ENCODE results near the gene TAF3. TPM values are rescaled to one million over a fixed set of nuclear protein-coding genes. Genes with fewer than 3 reads are reported as not detected.
"Not testable (repeated sequence)": the region's sequence is repeated elsewhere in the genome, so short reads cannot be mapped to it uniquely, and the experiment has no call there.

The TAF3 gene
- total RNA-seq, 8 experiments from 2014 or later: 3.0 to 7.8 (median 5.4) TPM

DNA sequence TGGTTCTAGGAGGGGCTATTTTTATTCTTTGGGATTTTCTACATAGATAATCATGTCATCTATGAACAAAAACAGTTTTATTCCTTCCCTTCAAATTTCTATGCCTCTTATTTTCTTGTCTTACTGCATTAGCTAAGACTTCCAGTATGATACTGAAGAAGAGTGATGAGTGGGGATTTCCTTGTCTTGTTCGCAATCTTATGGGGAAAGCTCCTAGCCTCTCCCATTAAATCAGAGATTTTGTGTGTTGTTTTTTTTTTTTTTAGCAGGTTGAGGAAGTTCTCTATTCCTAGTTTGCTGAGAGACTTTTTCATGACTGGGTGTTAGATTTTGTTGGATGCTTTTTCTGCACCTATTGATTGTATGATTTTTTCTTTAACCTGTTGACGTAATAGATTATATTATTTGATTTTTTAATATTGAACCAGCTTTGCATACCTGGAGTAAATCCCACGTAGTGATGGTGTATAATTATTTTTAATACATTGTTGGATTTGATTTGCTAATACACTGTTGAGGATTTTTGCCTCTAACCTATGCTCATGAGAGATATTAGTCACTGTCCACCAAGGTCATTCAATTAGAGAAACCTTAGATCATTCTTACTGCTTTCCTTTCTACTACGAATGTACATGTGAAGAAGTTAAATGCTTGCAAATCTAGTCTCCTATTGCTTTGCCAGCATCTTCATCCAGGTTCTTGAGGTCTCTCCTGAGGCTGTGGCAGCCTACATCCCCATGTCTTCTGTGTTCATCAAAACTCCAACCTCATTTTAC lies 23.9 kb upstream of the TAF3 start:
- 72 to 100% (median 92%) methylated on average over 2 to 4 of the region's 4 CpGs for WGBS, 10 experiments

DNA sequence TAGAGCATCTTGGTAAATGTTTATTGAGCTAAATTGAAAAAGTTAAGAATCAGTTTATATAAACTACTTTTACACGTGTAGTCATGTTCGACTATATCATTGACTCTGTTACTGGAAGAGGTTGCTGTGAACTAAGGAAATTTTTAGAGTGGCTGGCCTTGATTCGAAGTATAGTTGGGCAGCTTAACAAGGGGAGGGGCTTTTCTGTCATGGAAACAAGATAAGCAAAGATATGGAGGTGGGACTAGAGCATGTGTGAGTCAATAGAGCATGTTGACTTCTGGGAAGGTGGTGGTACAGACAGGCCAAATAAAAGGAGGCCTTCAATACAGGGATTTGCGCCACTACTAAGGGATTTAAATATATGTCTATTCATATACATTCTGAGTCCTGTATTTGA lies 22.7 kb upstream of the TAF3 start:
- no peak overlapping the region for H3K4me3 ChIP-seq
- H3K4me1 ChIP-seq (replicated peaks in 1 of 2): no peaks in the 10 kb centered on the region
- peak in 4 of 8 experiments; percentile 57 to 83 (median 80) for ATAC-seq (replicated peaks in 6 of 8)
- 80 to 98% (median 93%) methylated on average over 2 to 4 of the region's 4 CpGs; no CpG with 5 or more reads in 2 of the 10 experiments for WGBS, 10 experiments
- in situ Hi-C loops (cut with MboI; ENCODE audit: low pct_unique_long_range_greater_than_20kb in 2 of 9, low sequenced_read_pairs in 9 of 9, unreplicated experiment in 9 of 9): no loop called here
- H3K27ac ChIP-seq: no peak overlapping the region

More for the DNA sequence above, 23.9 kb upstream of the TAF3 start:
- H3K27ac ChIP-seq: no peak overlapping the region
- in situ Hi-C loops (cut with MboI; ENCODE audit: low pct_unique_long_range_greater_than_20kb in 2 of 9, low sequenced_read_pairs in 9 of 9, unreplicated experiment in 9 of 9): no loop called here
- H3K4me3 ChIP-seq: no peak overlapping the region
- peaks cover 0 to 9% of the 10 kb centered on the region in 2 donors for H3K4me1 ChIP-seq (replicated peaks in 1 of 2)
- ATAC-seq (replicated peaks in 6 of 8): no peak

DNA sequence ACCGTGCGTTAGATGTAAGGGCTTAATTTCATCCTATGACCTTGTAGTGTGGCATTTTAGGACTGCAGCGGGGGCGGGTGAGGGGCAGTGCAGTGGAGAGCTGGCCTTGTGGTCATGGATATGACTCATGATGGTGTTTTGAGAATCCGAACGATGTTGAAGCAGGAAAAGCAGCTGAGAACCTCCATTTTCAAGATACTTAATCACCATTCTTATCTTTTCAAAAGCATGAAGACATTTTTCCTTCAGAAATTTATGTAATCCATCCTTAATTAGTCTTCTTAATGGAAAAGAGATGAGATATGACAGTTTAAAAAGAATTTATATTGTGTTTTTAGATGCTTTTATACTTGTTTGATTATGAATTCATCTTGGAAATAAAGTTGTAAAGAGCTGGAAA lies 20.7 kb upstream of the TAF3 start:
- Histone ChIP-seq H3K27ac (no peak overlapping the region), H3K4me3 (no peak overlapping the region), H3K4me1 (replicated peaks in 1 of 2) (no peaks in the 10 kb centered on the region)
- peak in 2 of 8 experiments; percentile 36 to 67 for ATAC-seq (replicated peaks in 6 of 8)
- in situ Hi-C loops (cut with MboI; ENCODE audit: low pct_unique_long_range_greater_than_20kb in 2 of 9, low sequenced_read_pairs in 9 of 9, unreplicated experiment in 9 of 9): no loop called here
- 24 to 100% (median 90%) methylated on average over 2 to 6 of the region's 6 CpGs for WGBS, 10 experiments

DNA sequence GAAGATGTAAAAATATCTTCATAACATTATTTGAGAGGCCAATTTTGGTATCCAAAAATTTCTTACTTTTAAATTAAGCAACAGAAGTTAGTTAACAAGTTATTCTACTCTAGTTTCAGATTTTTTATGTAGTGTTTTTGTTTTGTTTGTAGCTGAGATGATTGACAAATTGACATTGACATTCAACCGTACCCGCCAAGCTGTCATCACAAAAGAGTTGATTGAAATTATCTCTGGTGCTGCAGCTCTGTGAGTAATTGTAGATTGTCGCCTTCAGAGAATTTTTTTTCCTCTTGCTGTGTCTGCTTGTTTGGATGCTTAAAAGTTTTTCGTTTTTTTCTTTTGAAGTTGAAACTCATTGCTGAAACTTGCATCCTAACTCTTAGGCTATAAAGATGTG lies 15.7 kb upstream of the TAF3 start:
- Histone ChIP-seq H3K4me3 (no peak overlapping the region), H3K27ac (no peak overlapping the region), H3K4me1 (replicated peaks in 1 of 2) (no peaks in the 10 kb centered on the region)
- in situ Hi-C loops (cut with MboI; ENCODE audit: low pct_unique_long_range_greater_than_20kb in 2 of 9, low sequenced_read_pairs in 9 of 9, unreplicated experiment in 9 of 9): no loop called here
- 92 to 100% (median 95%) methylated on average over 3 to 4 of the region's 4 CpGs; no CpG with 5 or more reads in 2 of the 10 experiments for WGBS, 10 experiments
- ATAC-seq (replicated peaks in 6 of 8): no peak

DNA sequence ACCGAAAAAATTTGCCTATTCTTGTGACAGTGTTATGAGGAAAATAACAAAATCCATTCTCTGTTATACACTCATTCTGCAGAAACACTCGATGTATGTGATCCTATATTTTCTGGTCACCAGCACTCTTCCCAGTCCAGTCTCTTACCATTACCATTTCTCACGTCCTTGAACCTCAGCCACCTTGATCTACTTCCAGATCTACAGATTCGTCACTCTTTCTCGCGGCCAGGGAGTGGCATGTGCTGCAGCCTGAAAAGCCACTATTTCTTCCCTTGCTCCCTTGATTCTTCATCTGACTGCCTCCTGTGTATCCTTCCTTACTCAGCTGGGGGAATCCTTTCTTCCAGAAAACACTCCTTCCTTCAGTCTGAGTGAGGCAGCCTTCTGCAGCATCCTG lies 14.1 kb upstream of the TAF3 start:
- Histone ChIP-seq H3K4me3 (no peak overlapping the region), H3K4me1 (replicated peaks in 1 of 2) (no peaks in the 10 kb centered on the region), H3K27ac (no peak overlapping the region)
- ATAC-seq (replicated peaks in 6 of 8): no peak
- 90 to 100% (median 96%) methylated on average over 2 to 6 of the region's 6 CpGs; no CpG with 5 or more reads in 2 of the 10 experiments for WGBS, 10 experiments
- in situ Hi-C loops (cut with MboI; ENCODE audit: low pct_unique_long_range_greater_than_20kb in 2 of 9, low sequenced_read_pairs in 9 of 9, unreplicated experiment in 9 of 9): no loop called here

DNA sequence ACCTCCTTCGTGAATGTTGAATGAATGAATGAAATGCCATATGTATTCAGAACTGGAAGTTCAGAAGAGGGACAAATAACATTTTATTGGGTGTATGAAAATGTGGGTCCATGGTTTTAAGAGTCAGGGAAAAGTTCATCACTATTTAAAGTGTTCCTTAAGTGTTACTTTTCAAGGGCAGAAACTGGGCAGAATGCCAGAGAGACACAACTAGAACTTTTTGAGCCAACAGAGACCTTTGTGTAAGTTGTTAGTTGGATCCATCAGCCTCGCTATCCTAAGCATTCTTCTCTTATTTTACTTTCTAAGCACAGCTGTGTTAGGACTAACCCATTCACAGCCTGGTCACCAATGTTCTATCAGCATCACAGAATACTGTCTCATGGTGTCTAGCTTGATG lies 13.6 kb upstream of the TAF3 start:
- no peak overlapping the region for H3K4me3 ChIP-seq
- H3K27ac ChIP-seq: no peak overlapping the region
- 45 to 100% (median 83%) methylated on average over 1 to 2 of the region's 2 CpGs; no CpG with 5 or more reads in 2 of the 10 experiments for WGBS, 10 experiments
- in situ Hi-C loops (cut with MboI; ENCODE audit: low pct_unique_long_range_greater_than_20kb in 2 of 9, low sequenced_read_pairs in 9 of 9, unreplicated experiment in 9 of 9): no loop called here
- H3K4me1 ChIP-seq (replicated peaks in 1 of 2): no peaks in the 10 kb centered on the region
- peak in 1 of 8 experiments; percentile 65 for ATAC-seq (replicated peaks in 6 of 8)

DNA sequence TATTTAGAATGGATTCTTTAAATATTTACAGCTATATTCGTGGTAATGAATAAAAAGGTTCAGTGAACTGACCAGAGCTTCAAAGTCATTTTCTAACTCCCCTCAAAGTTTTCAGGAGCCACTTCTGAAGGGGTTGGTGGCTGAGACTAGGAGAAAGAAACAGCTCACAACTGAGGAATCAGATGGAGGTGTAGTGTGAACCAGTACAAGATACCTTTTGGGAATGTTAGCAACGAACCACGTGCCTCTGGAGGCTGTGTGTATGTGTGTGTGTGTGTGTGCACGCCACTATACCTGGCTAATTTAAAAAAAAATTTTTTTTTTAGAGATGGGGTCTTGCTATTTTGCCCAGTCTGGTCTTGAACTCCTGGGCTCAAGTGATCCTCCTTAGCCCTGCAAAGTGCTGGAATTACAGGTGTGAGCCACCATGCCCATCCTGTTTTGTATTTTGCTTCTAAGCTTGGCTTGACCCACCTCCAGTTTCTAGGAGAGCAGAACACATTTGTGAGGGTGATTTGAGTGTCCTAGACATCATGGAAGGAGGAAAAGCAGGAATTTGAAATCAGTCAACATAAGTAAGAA lies 9.5 kb upstream of the TAF3 start:
- no peaks in the 10 kb centered on the region for H3K4me1 ChIP-seq (replicated peaks in 1 of 2)
- ATAC-seq (replicated peaks in 6 of 8): no peak
- no peak overlapping the region for H3K4me3 ChIP-seq
- 50 to 94% (median 72%) methylated on average over 1 to 4 of the region's 4 CpGs; no CpG with 5 or more reads in 2 of the 10 experiments for WGBS, 10 experiments
- in situ Hi-C loops (cut with MboI; ENCODE audit: low pct_unique_long_range_greater_than_20kb in 2 of 9, low sequenced_read_pairs in 9 of 9, unreplicated experiment in 9 of 9): no loop called here
- H3K27ac ChIP-seq: no peak overlapping the region

DNA sequence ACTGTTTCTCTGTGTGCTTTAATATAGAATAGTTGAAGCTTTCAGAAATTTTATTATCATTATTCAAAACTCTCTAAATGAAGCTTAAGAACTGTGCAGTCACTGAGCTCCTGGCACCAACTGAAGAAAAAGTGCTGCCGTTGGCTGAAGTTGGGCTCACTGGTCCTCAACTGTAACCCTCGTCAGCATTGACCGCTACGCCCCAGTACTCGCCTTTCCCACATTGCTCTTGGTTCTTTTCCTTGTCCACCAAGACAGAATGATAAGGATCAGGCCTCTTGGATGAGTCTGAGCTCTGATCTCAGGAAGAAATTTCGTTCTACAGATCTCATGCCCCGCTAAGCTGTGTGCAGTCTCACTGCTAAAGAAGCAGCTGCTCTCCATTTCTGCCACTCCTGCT lies 7.9 kb upstream of the TAF3 start:
- Histone ChIP-seq H3K4me1 (replicated peaks in 1 of 2) (no peaks in the 10 kb centered on the region), H3K4me3 (no peak overlapping the region), H3K27ac (no peak overlapping the region)
- ATAC-seq (replicated peaks in 6 of 8): no peak
- WGBS, 10 experiments: 74 to 100% (median 88%) methylated on average over 2 to 7 of the region's 7 CpGs; no CpG with 5 or more reads in 2 of the 10 experiments
- in situ Hi-C loops (cut with MboI; ENCODE audit: low pct_unique_long_range_greater_than_20kb in 2 of 9, low sequenced_read_pairs in 9 of 9, unreplicated experiment in 9 of 9): no loop called here

DNA sequence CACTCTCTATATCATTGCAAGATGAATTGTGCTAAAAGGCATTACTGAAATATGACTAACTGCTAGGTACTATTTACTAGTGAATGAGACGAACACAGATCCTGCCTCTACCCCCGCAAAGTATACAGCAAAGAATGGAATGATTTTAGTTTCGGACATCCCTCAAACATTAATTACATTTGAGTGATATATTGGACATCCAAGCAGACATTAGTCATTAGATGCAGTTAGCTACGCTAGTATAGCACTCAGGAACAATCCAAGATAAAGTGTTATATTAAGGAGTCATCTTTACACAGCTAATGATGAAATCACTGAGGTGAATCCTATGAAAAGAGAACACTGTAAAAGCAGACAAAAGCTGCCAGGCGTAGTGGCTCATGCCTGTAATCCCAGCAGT lies 7.3 kb upstream of the TAF3 start:
- H3K4me1 ChIP-seq (replicated peaks in 1 of 2): no peaks in the 10 kb centered on the region
- in situ Hi-C loops (cut with MboI; ENCODE audit: low pct_unique_long_range_greater_than_20kb in 2 of 9, low sequenced_read_pairs in 9 of 9, unreplicated experiment in 9 of 9): no loop called here
- ATAC-seq (replicated peaks in 6 of 8): no peak
- no peak overlapping the region for H3K27ac ChIP-seq
- WGBS, 10 experiments: 68 to 100% (median 85%) methylated on average over 2 to 5 of the region's 5 CpGs
- H3K4me3 ChIP-seq: no peak overlapping the region

DNA sequence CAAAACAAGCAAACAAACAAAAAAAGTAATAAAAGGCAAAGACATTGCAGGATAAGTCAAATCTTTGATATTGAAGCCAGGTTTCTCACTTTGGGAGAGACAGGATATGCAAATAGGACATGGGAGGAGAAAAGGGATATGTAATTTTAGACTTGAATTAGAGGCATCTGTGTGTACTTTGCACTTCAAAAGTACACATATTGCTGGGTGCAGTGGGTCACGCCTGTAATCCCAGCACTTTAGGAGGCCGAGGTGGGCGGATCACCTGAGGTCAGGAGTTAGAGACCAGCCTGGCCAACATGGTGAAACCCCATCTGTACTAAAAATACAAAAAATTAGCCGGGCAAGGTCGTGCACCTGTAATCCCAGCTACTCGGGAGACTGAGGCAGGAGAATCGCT lies 6.6 kb upstream of the TAF3 start:
- H3K4me3 ChIP-seq; H3K4me1 ChIP-seq (replicated peaks in 1 of 2); in situ Hi-C loops (cut with MboI; ENCODE audit: low pct_unique_long_range_greater_than_20kb in 2 of 9, low sequenced_read_pairs in 9 of 9, unreplicated experiment in 9 of 9); H3K27ac ChIP-seq: not testable (repeated sequence)
- WGBS, 10 experiments: 7 to 96% (median 58%) methylated on average over 2 to 6 of the region's 7 CpGs; no CpG with 5 or more reads in 3 of the 10 experiments
- peak in 3 of 8 experiments; percentile 23 to 92 (median 23) for ATAC-seq (replicated peaks in 6 of 8)

DNA sequence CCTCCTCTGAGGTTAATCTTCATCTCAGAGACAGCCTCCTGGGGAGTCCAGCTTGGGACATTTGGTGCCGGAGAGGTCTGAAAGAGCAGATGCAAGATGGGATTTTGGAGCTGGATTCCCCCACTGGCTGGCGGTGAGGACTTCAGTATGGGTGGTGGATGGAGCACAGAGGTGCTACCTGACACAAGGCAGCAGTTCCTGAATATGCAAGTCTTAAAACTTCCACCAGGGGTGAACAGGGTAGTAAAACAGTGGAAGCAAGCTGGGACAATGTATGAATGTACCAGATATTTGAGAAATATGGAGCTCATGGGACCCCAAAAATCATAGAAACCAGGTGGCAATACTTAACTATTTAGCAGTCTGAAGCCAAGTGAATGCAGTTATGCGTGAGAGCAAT lies 4.8 kb upstream of the TAF3 start:
- ATAC-seq (replicated peaks in 6 of 8): no peak
- H3K27ac ChIP-seq: no peak overlapping the region
- peaks cover 3 to 4% of the 10 kb centered on the region in 2 donors for H3K4me1 ChIP-seq (replicated peaks in 1 of 2)
- 44 to 83% (median 81%) methylated on average over 1 to 2 of the region's 3 CpGs; no CpG with 5 or more reads in 6 of the 10 experiments for WGBS, 10 experiments
- in situ Hi-C loops (cut with MboI; ENCODE audit: low pct_unique_long_range_greater_than_20kb in 2 of 9, low sequenced_read_pairs in 9 of 9, unreplicated experiment in 9 of 9): no loop called here
- no peak overlapping the region for H3K4me3 ChIP-seq

DNA sequence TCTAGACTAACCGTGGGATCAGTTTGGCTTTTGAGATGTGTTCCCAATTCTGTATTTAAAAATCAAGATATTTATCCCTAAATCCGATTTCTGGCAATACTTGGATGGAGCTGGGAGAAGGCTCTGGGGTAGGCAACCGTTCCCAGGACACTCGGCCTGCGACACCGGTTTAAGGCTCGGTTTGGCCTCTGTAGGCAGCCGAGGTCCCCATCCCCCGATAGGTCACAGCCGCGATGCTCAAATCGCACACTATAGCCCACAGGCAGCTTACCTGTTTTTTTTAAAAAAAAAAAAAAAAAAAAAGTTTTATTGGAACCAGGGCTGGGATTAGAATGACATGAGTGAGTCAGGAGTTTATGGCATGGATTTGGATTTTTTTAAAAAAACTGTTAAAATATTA lies 729 bp upstream of the TAF3 start:
- H3K4me3 ChIP-seq: peak overlapping the region; percentile 82 to 96 (median 85)
- in situ Hi-C loops (cut with MboI; ENCODE audit: low pct_unique_long_range_greater_than_20kb in 2 of 9, low sequenced_read_pairs in 9 of 9, unreplicated experiment in 9 of 9): no loop called here
- 0 to 23% (median 7%) methylated on average over 1 to 11 of the region's 12 CpGs; no CpG with 5 or more reads in 3 of the 10 experiments for WGBS, 10 experiments

DNA sequence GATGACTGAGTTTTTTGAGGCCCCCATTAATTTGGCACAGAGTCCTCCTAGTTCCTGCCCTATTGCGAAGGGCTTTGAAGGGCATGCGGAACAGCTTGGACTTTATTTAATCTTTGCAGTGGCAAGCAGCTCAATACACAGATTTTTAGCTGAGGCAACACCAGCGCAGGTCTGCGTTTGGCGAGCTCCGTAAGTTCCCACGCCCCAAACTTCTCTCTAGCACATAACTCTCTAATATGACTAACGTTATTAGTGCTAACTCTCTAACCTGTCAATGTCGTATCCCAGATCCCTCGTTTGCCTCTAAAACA lies 366 bp upstream of the TAF3 start:
- in situ Hi-C loops (cut with MboI; ENCODE audit: low pct_unique_long_range_greater_than_20kb in 2 of 9, low sequenced_read_pairs in 9 of 9, unreplicated experiment in 9 of 9): no loop called here
- ATAC-seq (replicated peaks in 6 of 8): peak in 1 of 8 experiments; percentile 36
- H3K27ac ChIP-seq: no peak overlapping the region
- peaks cover 9 to 11% of the 10 kb centered on the region in 2 donors for H3K4me1 ChIP-seq (replicated peaks in 1 of 2)
- WGBS, 10 experiments: 0 to 20% (median 3%) methylated on average over 1 to 10 of the region's 10 CpGs; no CpG with 5 or more reads in 2 of the 10 experiments
- peak overlapping the region; percentile 82 to 96 (median 85) for H3K4me3 ChIP-seq

More for the DNA sequence above, 729 bp upstream of the TAF3 start:
- peaks cover 9 to 11% of the 10 kb centered on the region in 2 donors for H3K4me1 ChIP-seq (replicated peaks in 1 of 2)
- no peak overlapping the region for H3K27ac ChIP-seq
- ATAC-seq (replicated peaks in 6 of 8): no peak
